Tibial nerve (tissue), 4 donors: ENCODE results near the gene CTSH. TPM values are rescaled to one million over a fixed set of nuclear protein-coding genes. Genes with fewer than 3 reads are reported as not detected.

Experiments used
- DNase-seq, 2 donors: peaks; one replicate each; pipeline ENCODE4 v3.0.0-alpha.2; 2019; ENCODE audit warnings: low spot score in 2 of 2
- H3K27ac ChIP-seq, 4 donors: fragments of 200-600 bp; sonication (generic) in 3 of 4; one replicate each; pipeline ENCODE4 v1.5.1; 2017 to 2019; ENCODE audit warnings: mild to moderate bottlenecking in 1 of 4
- H3K27me3 ChIP-seq, 2 donors: fragments of 200-600 bp; sonication (generic) in 1 of 2; one replicate each; pipeline versions ENCODE4 v1.5.1 to v1.6.0; 2017 to 2019
- H3K36me3 ChIP-seq, 3 donors: fragments of 200-600 bp; sonication (generic); one replicate each; pipeline ENCODE4 v1.5.1; 2018 to 2019
- H3K4me1 ChIP-seq, 4 donors: fragments of 200-600 bp; sonication (generic) in 3 of 4; one replicate each; pipeline ENCODE4 v1.5.1; 2017 to 2019
- H3K4me3 ChIP-seq, 4 donors: fragments of 200-600 bp; sonication (generic) in 3 of 4; one replicate each; pipeline ENCODE4 v1.5.1; 2017 to 2019; ENCODE audit warnings: mild to moderate bottlenecking in 1 of 4, moderate library complexity in 1 of 4
- H3K9me3 ChIP-seq, 4 donors: fragments of 200-600 bp; sonication (generic) in 3 of 4; one replicate each; pipeline ENCODE4 v1.5.1; 2017 to 2019
- EP300 ChIP-seq, 2 donors: sonication (generic); formaldehyde crosslinking; IDR thresholded peaks; one replicate each; pipeline ENCODE4 v1.6.1; 2017; ENCODE audit warnings: antibody characterized with exemption in 2 of 2, mild to moderate bottlenecking in 1 of 2
- POLR2A ChIP-seq, 2 donors: fragments of 450-650 bp; IDR thresholded peaks; one replicate each; pipeline ENCODE4 v1.6.1; 2017; ENCODE audit warnings: antibody characterized with exemption in 2 of 2, mild to moderate bottlenecking in 2 of 2, moderate library complexity in 2 of 2
- WGBS, 2 donors: methylation state at CpG; one replicate each; pipeline ENCODE4 v1.1.5; 2018; 5-methylcytosine and 5-hydroxymethylcytosine counted together
- total RNA-seq, 4 donors: library from RNA; depleted of rRNA; stranded (reverse); fragments of >200 nt; gene quantifications; one replicate each; pipeline ENCODE4 v1.1.0, GENCODE V29; 2016
- TF ChIP-seq, protein P1 (sequence below), 5 experiments: fragments of 200-600 bp in 3 of 5; fragments of 450-650 bp in 2 of 5; sonication (generic) in 3 of 5; IDR thresholded peaks; one replicate each; pipeline ENCODE4 v1.5.1; 2016 to 2019; ENCODE audit warnings: antibody characterized with exemption in 5 of 5, mild to moderate bottlenecking in 3 of 5, moderate library complexity in 2 of 5

Gene CTSH
- total RNA-seq, 4 donors from 2014 or later = 73.8 to 333 (median 239) TPM

DNA sequence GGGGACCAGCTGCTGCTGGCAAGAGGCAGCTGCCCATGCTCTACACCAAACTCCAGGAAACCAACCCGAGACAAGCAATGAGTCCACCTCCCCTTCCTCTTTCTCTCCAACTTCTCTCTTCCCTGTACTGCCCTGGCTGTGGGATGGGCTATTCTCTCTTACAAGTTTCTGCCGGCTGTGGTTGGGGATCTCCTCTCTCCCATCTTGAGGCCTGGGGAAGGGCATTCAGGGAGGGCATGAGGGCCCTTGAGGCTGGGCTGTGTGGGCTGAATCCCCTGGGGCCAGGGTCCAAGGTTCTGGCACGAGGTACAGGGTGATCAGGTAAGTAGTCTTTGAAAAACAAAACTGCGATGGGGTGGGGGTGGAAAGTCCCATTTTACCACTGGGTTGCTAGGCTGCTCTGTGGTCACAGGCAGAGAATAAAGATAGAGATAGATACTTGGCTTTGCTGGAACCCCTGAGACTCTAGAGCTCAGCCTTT lies 32.3 kb upstream of the CTSH start:
- Histone ChIP-seq H3K9me3 (no peaks in the 10 kb centered on the region), H3K27me3 (no peaks in the 10 kb centered on the region), H3K27ac (peak overlapping the region in 1 of 4 donors; percentile 11), H3K36me3 (no peaks in the 10 kb centered on the region), H3K4me3 (no peak overlapping the region), H3K4me1 (peaks cover 0 to 6% (median 3%) of the 10 kb centered on the region in 4 donors)
- no peak for TF ChIP-seq POLR2A (IDR thresholded peaks at IDR 0.05)
- TF ChIP-seq, protein P1, sequence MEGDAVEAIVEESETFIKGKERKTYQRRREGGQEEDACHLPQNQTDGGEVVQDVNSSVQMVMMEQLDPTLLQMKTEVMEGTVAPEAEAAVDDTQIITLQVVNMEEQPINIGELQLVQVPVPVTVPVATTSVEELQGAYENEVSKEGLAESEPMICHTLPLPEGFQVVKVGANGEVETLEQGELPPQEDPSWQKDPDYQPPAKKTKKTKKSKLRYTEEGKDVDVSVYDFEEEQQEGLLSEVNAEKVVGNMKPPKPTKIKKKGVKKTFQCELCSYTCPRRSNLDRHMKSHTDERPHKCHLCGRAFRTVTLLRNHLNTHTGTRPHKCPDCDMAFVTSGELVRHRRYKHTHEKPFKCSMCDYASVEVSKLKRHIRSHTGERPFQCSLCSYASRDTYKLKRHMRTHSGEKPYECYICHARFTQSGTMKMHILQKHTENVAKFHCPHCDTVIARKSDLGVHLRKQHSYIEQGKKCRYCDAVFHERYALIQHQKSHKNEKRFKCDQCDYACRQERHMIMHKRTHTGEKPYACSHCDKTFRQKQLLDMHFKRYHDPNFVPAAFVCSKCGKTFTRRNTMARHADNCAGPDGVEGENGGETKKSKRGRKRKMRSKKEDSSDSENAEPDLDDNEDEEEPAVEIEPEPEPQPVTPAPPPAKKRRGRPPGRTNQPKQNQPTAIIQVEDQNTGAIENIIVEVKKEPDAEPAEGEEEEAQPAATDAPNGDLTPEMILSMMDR (IDR thresholded peaks at IDR 0.05) = no peak
- TF ChIP-seq EP300 (IDR thresholded peaks at IDR 0.05) = no peak
- 48 to 76% methylated on average over 3 to 4 of the region's 4 CpGs for whole genome bisulfite sequencing, 2 donors
- no peak for DNase-seq

GRCh38 chr15:78976691-78977090 lies 31.8 kb upstream of the CTSH start:
- WGBS, 2 donors = 86 to 100% methylated on average over 1 to 7 of the region's 7 CpGs
- peaks cover 0 to 6% (median 3%) of the 10 kb centered on the region in 4 donors for H3K4me1 ChIP-seq
- TF ChIP-seq, protein P1 (IDR thresholded peaks at IDR 0.05) = no peak
- TF ChIP-seq EP300 (IDR thresholded peaks at IDR 0.05) (no peak), POLR2A (IDR thresholded peaks at IDR 0.05) (no peak)
- no peaks in the 10 kb centered on the region for H3K9me3 ChIP-seq
- no peaks in the 10 kb centered on the region for H3K36me3 ChIP-seq
- H3K27ac ChIP-seq = peak overlapping the region in 2 of 4 donors; percentile 11 to 26
- no peak for DNase-seq
- no peaks in the 10 kb centered on the region for H3K27me3 ChIP-seq
- H3K4me3 ChIP-seq = no peak overlapping the region

- DNase-seq = no peak
- 98 to 99% methylated on average over 4 to 7 of the region's 7 CpGs for WGBS, 2 donors
- H3K4me1 ChIP-seq = peaks cover 0 to 11% (median 1%) of the 10 kb centered on the region in 4 donors
- no peaks in the 10 kb centered on the region for H3K9me3 ChIP-seq
- H3K27me3 ChIP-seq = no peaks in the 10 kb centered on the region
- H3K4me3 ChIP-seq = no peak overlapping the region
- TF ChIP-seq EP300 (IDR thresholded peaks at IDR 0.05) (no peak), POLR2A (IDR thresholded peaks at IDR 0.05) (no peak)
- H3K27ac ChIP-seq = no peak overlapping the region
- H3K36me3 ChIP-seq = no peaks in the 10 kb centered on the region
These were observed 29.5 kb upstream of the CTSH start for GRCh38 chr15:78974272-78974918.

DNA sequence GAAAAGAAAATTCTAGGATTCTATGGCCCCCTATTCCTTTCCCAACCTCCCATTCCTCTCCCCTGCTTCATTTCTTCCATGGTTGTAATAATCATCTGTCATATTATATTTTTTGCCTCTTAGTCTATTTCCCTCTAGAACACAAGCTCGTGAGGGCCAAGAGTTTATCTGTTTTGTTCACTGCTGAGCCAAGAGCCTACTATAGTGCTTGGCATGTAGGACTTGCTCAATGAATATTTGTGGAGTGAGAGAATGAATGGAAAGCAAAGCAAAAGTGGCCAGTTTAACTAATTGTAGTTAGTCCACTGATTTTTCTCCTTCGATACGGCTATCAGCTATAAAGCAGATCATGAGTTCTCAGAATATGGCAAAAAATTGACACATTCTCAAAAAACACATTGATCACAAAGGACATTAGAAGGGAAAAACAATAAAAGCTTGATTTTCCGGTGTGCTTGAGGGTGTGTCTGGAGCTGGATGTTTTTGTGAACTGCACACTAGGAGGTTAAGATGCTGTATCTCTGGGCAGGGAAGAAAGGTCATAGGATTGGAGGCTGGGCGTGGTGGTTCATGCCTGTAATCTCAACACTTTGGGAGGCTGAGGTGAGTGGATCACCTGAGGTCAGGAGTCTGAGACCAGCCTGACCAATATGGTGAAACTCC lies 25.0 kb upstream of the CTSH start:
- Histone ChIP-seq H3K27ac (peak overlapping the region in 1 of 4 donors; percentile 2), H3K4me3 (no peak overlapping the region), H3K9me3 (no peaks in the 10 kb centered on the region), H3K27me3 (no peaks in the 10 kb centered on the region), H3K4me1 (peaks cover 0 to 8% (median 0%) of the 10 kb centered on the region in 4 donors), H3K36me3 (no peaks in the 10 kb centered on the region)
- TF ChIP-seq POLR2A (IDR thresholded peaks at IDR 0.05) (no peak), EP300 (IDR thresholded peaks at IDR 0.05) (no peak)
- TF ChIP-seq, protein P1 (IDR thresholded peaks at IDR 0.05) = no peak
- no peak for DNase-seq
- WGBS, 2 donors = 41 to 42% methylated on average over 5 of the region's 5 CpGs

DNA sequence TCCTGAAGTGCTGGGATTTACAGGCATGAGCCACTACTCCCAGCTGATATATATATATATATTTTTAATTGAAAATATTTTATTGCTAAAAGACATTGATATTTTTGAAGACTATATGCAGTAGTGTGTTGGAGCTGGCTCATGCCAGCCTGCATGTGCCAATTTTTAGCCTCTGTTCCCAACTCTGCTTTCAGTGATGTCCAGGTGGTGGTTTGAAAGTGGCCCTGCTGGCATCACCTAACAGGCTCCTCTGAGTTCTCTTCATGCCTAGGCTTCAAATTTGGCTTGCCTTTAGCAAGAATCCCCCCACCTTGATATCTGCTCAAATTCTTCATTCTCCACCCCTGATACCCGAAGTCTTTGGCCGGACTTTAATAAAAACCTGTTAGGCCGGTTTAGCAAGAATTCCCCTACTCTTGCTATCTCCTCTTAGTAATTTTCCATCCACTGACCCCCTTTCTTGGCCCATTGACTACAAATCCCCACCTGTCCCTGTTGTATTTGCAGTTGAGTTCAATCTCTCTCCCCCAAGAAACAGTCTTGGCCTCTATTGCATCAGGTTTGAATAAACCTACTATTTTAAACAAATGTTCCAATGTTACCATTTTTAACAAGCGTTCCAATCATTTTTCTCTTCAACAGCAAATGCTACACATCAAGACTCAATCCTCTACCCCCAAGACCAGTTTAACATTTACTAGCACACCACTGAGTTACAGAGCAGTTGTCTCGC lies 23.9 kb upstream of the CTSH start:
- H3K27me3 ChIP-seq = no peaks in the 10 kb centered on the region
- TF ChIP-seq EP300 (IDR thresholded peaks at IDR 0.05) (no peak), POLR2A (IDR thresholded peaks at IDR 0.05) (no peak)
- TF ChIP-seq, protein P1 (IDR thresholded peaks at IDR 0.05) = no peak
- H3K27ac ChIP-seq = no peak overlapping the region
- 93 to 98% methylated on average over 5 of the region's 5 CpGs for WGBS, 2 donors
- H3K4me3 ChIP-seq = no peak overlapping the region
- no peak for DNase-seq
- H3K4me1 ChIP-seq = peaks cover 0 to 8% (median 0%) of the 10 kb centered on the region in 4 donors
- no peaks in the 10 kb centered on the region for H3K9me3 ChIP-seq
- H3K36me3 ChIP-seq = no peaks in the 10 kb centered on the region
